ENCODE results near the gene RNF115. TPM values are rescaled to one million over a fixed set of nuclear protein-coding genes. Genes with fewer than 3 reads are reported as not detected.

RNF115 gene
- total RNA-seq, 3 donors from 2014 or later: 24.3 to 28.2 (median 26.1) TPM

GRCh38 chr1:145758116-145758515 lies 65.8 kb downstream of the RNF115 start:
- no peak overlapping the region for H3K27ac ChIP-seq
- TF ChIP-seq CTCF (IDR thresholded peaks at IDR 0.05) (no peak), POLR2AphosphoS5 (IDR thresholded peaks at IDR 0.05) (no peak)
- no peaks in the 10 kb centered on the region for H3K27me3 ChIP-seq
- H3K36me3 ChIP-seq: no peaks in the 10 kb centered on the region
- no peak overlapping the region for H3K4me3 ChIP-seq
- DNase-seq (ENCODE audit: low spot score in 2 of 2): no peak
- H3K9me3 ChIP-seq: no peaks in the 10 kb centered on the region
- no peaks in the 10 kb centered on the region for H3K4me1 ChIP-seq
- intact Hi-C loops (cut with DNase I; ENCODE audit: low total_unique reads): no loop called here

- H3K4me1 ChIP-seq: no peaks in the 10 kb centered on the region
- no peaks in the 10 kb centered on the region for H3K36me3 ChIP-seq
- no peak overlapping the region for H3K4me3 ChIP-seq
- intact Hi-C loops (cut with DNase I; ENCODE audit: low total_unique reads): no loop called here
- no peak for DNase-seq (ENCODE audit: low spot score in 2 of 2)
- no peak overlapping the region for H3K27ac ChIP-seq
- TF ChIP-seq CTCF (IDR thresholded peaks at IDR 0.05) (no peak), POLR2AphosphoS5 (IDR thresholded peaks at IDR 0.05) (no peak), POLR2A (IDR thresholded peaks at IDR 0.05) (no peak)
- H3K9me3 ChIP-seq: no peaks in the 10 kb centered on the region
- no peaks in the 10 kb centered on the region for H3K27me3 ChIP-seq
Observed at GRCh38 chr1:145757420-145757819, 66.5 kb downstream of the RNF115 start.

- intact Hi-C loops (cut with DNase I; ENCODE audit: low total_unique reads): no loop called here
- Histone ChIP-seq H3K27ac (peak overlapping the region in 1 of 2 donors; percentile 39), H3K36me3 (peaks cover 8% of the 10 kb centered on the region), H3K4me3 (no peak overlapping the region), H3K9me3 (no peaks in the 10 kb centered on the region), H3K4me1 (no peaks in the 10 kb centered on the region), H3K27me3 (no peaks in the 10 kb centered on the region)
- no peak for DNase-seq (ENCODE audit: low spot score in 2 of 2)
- TF ChIP-seq POLR2A (IDR thresholded peaks at IDR 0.05) (no peak), POLR2AphosphoS5 (IDR thresholded peaks at IDR 0.05) (no peak), CTCF (IDR thresholded peaks at IDR 0.05) (no peak)
Observed at GRCh38 chr1:145751491-145752037, 72.3 kb downstream of the RNF115 start.

- Histone ChIP-seq H3K4me3 (no peak overlapping the region), H3K4me1 (no peaks in the 10 kb centered on the region), H3K36me3 (peaks cover 8% of the 10 kb centered on the region), H3K27ac (no peak overlapping the region), H3K27me3 (no peaks in the 10 kb centered on the region), H3K9me3 (no peaks in the 10 kb centered on the region)
- TF ChIP-seq CTCF (IDR thresholded peaks at IDR 0.05) (no peak), POLR2AphosphoS5 (IDR thresholded peaks at IDR 0.05) (no peak), POLR2A (IDR thresholded peaks at IDR 0.05) (no peak)
- no peak for DNase-seq (ENCODE audit: low spot score in 2 of 2)
- intact Hi-C loops (cut with DNase I; ENCODE audit: low total_unique reads): no loop called here
Observed at GRCh38 chr1:145750426-145750825, 73.5 kb downstream of the RNF115 start.

- TF ChIP-seq POLR2A (IDR thresholded peaks at IDR 0.05): no peak
- TF ChIP-seq POLR2AphosphoS5 (IDR thresholded peaks at IDR 0.05): no peak
- TF ChIP-seq CTCF (IDR thresholded peaks at IDR 0.05): no peak
- Histone ChIP-seq H3K4me1 (no peaks in the 10 kb centered on the region), H3K4me3 (no peak overlapping the region), H3K27ac (no peak overlapping the region), H3K36me3 (peaks cover 8% of the 10 kb centered on the region), H3K27me3 (no peaks in the 10 kb centered on the region), H3K9me3 (no peaks in the 10 kb centered on the region)
- intact Hi-C loops (cut with DNase I; ENCODE audit: low total_unique reads): no loop called here
- DNase-seq (ENCODE audit: low spot score in 2 of 2): no peak
Observed at GRCh38 chr1:145747398-145748247, 76.3 kb downstream of the RNF115 start.
